ENCODE measurements around the gene SHROOM4. TPM values are rescaled to one million over a fixed set of nuclear protein-coding genes. Genes with fewer than 3 reads are reported as not detected.
A peak's percentile ranks its signal among the peaks of the same experiment; 100 is the strongest.

The SHROOM4 gene
- total RNA-seq, 1 donor from 2014 or later = 8.9 TPM

- intact Hi-C loops (cut with micrococcal nuclease) = no loop called here
- ATAC-seq = peak; percentile 44
- DNase-seq = no peak
Measured at GRCh38 chrX:50799531-50799961, 14.4 kb downstream of the SHROOM4 start.

GRCh38 chrX:50798783-50799182 lies 15.2 kb downstream of the SHROOM4 start:
- ATAC-seq (no peak), DNase-seq (no peak)
- intact Hi-C loops (cut with micrococcal nuclease) = no loop called here

DNA sequence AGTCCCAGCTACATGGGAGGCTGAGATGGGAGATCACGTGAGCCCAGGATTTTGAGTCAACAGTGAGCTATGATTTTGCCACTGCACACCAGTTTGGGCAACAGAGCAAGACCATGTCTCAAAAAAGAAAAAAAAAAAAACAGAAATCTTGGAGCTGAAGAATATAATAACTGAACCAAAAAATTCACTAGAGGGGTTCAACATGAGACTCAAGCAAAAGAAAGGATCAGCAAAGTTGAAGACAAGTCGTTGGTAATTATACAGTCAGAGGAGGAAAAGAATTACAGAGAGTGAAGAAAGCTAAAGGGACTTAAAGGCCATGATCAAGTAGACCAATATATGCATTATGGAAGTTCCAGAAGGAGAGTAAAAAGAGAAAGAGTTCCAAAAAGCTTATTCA lies 26.9 kb downstream of the SHROOM4 start:
- DNase-seq = no peak
- intact Hi-C loops (cut with micrococcal nuclease) = no loop called here
- no peak for ATAC-seq

DNA sequence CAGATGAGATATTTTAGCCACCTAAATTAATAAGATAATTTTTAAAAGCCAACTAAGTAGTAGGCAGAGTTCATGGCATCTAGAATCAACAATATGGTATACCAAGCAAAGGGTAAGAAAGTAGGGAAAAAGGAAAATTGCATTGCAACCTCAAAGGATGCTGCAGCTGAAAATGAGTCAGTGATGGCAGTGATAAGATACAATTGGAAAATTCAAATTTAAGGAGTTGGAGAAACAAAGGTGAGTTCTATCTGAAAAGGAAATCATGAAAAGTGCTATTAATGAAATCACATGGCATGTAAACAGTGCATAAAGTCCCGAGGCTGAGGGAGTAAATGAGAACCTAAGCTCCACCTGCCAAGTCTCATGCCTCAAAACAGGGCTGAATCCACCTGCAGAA lies 33.9 kb downstream of the SHROOM4 start:
- intact Hi-C loops (cut with micrococcal nuclease) = no loop called here
- no peak for ATAC-seq
- DNase-seq = no peak

GRCh38 chrX:50779694-50780093 lies 34.3 kb downstream of the SHROOM4 start:
- intact Hi-C loops (cut with micrococcal nuclease) = no loop called here
- peak; percentile 52 for ATAC-seq
- peak; percentile 18 for DNase-seq

DNA sequence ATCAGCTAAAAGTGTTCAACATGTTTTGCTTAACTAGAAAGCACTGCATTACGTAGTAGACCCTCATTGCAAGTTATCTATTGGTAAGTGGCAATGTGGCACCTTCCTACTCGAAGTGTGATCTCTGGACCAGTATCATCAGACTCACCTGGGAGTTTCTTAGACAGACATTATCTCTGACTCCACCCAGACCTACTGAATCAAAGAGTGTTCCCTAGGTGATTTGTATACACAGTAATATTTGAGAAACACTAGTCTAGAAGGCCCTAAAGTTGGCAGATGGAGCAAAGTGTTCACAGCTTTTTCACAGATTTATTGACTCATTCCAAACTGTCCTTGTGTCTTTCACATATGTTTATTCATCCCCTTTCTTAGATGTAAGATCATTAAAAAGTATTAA lies 35.7 kb downstream of the SHROOM4 start:
- intact Hi-C loops (cut with micrococcal nuclease) = no loop called here
- no peak for DNase-seq
- ATAC-seq = no peak

GRCh38 chrX:50776248-50776647 lies 37.7 kb downstream of the SHROOM4 start:
- DNase-seq (no peak), ATAC-seq (no peak)
- intact Hi-C loops (cut with micrococcal nuclease) = no loop called here

DNA sequence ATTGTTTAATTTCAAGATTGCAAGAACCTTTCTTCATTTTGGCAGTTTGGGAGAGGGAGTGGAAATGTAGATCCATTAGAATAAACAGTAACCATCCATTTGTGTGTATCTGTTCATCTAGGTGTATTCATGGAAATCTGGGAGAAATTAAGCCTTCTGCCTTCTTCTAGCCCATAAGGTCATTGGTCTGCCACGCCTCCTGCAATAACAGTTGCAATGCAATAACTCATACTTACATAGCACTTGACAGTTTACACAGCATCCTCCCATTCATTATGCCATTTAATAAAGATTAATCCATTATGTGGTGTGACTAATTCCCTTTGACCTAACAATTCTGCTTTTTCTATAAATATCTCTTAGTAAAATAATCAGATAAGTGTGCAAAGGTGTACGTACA lies 42.6 kb downstream of the SHROOM4 start:
- DNase-seq (no peak), ATAC-seq (no peak)
- intact Hi-C loops (cut with micrococcal nuclease) = no loop called here

- DNase-seq (no peak), ATAC-seq (peak; percentile 54)
- intact Hi-C loops (cut with micrococcal nuclease) = no loop called here
Measured at GRCh38 chrX:50770702-50771101, 43.3 kb downstream of the SHROOM4 start.

DNA sequence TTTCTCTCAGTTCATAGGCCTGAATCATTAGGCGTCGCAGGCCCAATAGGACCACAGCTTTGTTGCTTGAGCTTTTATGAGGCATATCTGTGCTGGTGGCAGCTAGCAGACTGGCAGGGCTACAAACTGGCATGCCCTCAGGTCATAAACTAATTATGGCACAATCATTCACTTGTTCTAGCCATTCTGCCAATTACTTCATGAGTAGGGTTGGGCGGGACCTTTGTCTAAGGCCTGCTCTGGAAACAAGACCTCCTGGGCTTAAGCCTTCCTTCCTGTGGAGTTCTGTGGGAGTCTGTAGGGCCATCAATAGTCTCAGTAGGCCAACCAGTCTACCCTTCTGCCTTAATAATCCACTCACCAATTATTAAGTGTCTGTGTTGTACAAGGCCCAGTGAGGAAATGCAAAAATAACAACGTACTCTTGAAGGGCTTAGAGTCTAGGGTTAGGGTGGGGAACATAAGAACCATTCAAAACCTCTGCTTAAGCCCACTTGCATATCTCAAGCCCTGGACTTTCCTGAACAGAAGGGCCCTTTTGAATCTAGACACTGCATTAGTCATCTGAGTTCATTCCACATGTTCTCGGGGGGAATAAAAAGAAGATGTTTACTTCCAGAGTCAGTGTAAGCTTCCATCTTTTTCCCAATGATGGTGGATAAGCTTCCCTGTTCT lies 44.5 kb downstream of the SHROOM4 start:
- peak; percentile 86 for ATAC-seq
- intact Hi-C loops (cut with micrococcal nuclease) = no loop called here
- DNase-seq = peak; percentile 33

DNA sequence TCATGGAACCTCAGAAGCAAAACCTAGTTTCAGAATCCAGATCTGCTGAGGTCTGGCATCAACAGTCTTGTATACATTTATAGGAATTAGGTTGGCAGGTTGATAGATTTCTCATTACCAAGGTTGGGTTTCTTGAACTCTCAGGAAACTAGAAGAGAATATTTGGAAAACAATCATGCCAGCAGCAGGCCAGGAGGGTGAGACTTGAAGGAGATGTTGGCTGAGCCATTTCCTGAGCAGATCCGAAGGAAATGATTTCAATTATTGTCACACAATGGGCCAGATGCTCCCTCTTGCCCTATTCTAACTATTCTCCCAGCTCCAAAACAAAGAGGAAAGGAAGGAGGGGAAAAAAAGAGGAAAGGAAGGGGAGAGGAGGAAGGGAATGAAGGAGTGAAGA lies 45.2 kb downstream of the SHROOM4 start:
- DNase-seq (no peak), ATAC-seq (no peak)
- intact Hi-C loops (cut with micrococcal nuclease) = no loop called here

GRCh38 chrX:50765986-50766385 lies 48.0 kb downstream of the SHROOM4 start:
- ATAC-seq (no peak), DNase-seq (no peak)
- intact Hi-C loops (cut with micrococcal nuclease) = no loop called here

GRCh38 chrX:50762578-50762977 lies 51.4 kb downstream of the SHROOM4 start:
- intact Hi-C loops (cut with micrococcal nuclease) = no loop called here
- no peak for ATAC-seq

DNA sequence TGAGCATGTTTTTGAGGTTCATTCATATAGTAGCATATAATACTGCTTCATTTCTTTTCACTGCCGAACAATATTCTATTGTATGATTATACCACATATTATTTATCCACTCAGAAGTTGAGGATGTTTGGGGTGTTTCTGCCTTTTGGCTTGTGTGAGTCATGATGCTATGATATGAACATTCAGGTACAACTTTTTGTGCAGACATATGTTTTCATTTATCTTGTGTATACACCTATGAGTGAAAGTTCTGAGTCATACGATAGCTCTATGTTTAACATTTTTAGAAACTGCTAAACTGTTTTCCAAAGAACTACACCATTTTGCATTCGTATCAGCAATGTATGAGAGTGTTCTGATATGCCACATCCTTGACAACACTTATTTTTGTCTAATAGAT lies 57.7 kb downstream of the SHROOM4 start:
- ATAC-seq (no peak), DNase-seq (no peak)
- intact Hi-C loops (cut with micrococcal nuclease) = no loop called here

More at GRCh38 chrX:50762578-50762977, 51.4 kb downstream of the SHROOM4 start:
- no peak for DNase-seq

- intact Hi-C loops (cut with micrococcal nuclease) = no loop called here
- no peak for ATAC-seq
Measured at GRCh38 chrX:50751091-50751490, 62.9 kb downstream of the SHROOM4 start.

GRCh38 chrX:50747471-50747900 lies 66.5 kb downstream of the SHROOM4 start:
- peak; percentile 20 for DNase-seq
- intact Hi-C loops (cut with micrococcal nuclease) = loop anchor here (2.0 to 10.0 kb wide), 3 partner anchors 67 to 240 kb away; partner anchors contain the start of gene SHROOM4
- ATAC-seq = no peak

More at GRCh38 chrX:50751091-50751490, 62.9 kb downstream of the SHROOM4 start:
- DNase-seq = no peak

GRCh38 chrX:50736656-50737055 lies 77.3 kb downstream of the SHROOM4 start:
- DNase-seq (no peak), ATAC-seq (no peak)
- intact Hi-C loops (cut with micrococcal nuclease) = no loop called here

- intact Hi-C loops (cut with micrococcal nuclease) = no loop called here
- ATAC-seq (no peak), DNase-seq (no peak)
Measured at GRCh38 chrX:50726296-50726695, 87.7 kb downstream of the SHROOM4 start.

GRCh38 chrX:50725310-50725709 lies 88.7 kb downstream of the SHROOM4 start:
- DNase-seq = no peak
- no peak for ATAC-seq
- intact Hi-C loops (cut with micrococcal nuclease) = no loop called here

DNA sequence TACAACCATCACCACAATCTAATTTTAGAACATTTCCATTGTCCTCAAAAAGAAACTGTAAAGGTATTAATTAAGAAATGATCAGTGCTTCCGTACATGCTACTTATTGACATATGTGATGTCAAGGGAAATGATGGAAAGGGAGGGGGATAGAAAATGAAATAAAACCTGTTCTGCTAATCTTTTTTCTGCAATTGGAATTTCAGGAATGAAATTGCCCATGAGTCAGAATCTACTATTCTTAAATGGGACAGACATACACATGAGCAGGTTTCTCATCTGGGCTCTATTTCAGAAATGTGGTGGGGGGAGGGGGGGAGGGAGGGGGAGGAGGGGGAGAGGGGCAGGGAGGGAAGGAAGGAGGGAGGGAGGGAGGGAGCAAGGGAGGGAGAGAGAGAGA lies 91.0 kb downstream of the SHROOM4 start:
- no peak for DNase-seq
- no peak for ATAC-seq
- intact Hi-C loops (cut with micrococcal nuclease) = no loop called here

DNA sequence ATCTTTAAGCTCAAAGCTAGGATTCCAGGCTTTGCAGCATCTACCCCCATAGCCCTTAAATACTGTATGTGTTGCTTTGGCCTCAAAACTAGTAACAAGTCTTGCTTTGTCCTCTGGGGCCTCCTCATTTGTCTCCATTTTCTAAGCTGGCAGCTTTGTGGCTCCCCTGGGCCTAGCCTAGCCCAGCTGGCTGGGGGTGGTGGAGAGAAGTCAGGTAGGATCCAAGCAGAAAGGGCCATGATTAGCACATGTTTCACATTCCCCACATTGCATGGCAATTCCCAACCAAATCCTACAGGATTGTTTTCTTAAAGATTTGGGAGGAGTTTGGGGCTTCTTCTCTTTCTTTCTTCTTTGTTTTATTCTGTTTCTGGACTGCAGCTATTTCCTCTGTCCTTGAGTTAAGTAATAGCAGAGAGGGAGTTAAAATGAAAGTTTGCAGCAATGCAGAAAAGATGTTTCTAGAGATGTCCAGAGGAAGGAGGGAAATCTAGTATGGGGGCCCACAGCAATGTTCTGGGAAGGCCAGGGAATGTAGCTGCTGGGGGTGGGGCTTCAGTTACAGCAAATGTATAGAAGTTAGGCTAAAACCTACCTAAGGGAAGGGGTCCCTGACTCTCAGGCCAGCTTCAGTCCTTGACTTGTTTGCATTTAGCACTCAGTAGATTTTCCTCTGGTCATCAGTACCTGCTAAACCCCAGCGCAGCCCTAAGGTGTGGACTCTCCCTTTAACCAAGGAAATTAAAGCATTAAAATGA lies 92.1 kb downstream of the SHROOM4 start:
- no peak for ATAC-seq
- intact Hi-C loops (cut with micrococcal nuclease) = no loop called here
- no peak for DNase-seq
